GM19452 (cell line): ENCODE results near the gene SURF1.

Experiments used
- ATAC-seq: cut with Tn5 transposase; IDR thresholded peaks from one replicate; pipeline ENCODE4 v1.9.1; 2021; ENCODE audit not compliant: unreplicated experiment

Gene SURF1

DNA sequence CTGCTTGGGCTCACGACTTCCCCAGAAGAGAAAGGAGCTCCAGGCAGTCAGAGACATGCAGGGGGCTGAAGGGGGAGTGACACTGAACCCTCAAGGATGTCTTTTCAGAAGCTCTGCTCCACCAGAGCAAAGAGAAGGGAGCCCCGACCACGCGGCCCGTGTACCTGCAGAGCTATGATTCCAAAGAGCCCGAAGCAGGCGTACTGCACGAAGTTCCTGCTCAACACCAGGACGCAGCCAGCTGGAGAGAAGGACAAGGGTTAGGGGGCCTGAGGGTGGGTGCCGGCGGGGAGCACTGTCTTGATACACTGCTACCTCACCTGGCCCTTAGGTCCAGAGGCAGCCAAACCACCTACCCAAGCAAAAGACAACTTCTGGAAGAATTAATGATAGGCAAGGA is 10.1 kb upstream of the SURF1 start:
- no peak for ATAC-seq

DNA sequence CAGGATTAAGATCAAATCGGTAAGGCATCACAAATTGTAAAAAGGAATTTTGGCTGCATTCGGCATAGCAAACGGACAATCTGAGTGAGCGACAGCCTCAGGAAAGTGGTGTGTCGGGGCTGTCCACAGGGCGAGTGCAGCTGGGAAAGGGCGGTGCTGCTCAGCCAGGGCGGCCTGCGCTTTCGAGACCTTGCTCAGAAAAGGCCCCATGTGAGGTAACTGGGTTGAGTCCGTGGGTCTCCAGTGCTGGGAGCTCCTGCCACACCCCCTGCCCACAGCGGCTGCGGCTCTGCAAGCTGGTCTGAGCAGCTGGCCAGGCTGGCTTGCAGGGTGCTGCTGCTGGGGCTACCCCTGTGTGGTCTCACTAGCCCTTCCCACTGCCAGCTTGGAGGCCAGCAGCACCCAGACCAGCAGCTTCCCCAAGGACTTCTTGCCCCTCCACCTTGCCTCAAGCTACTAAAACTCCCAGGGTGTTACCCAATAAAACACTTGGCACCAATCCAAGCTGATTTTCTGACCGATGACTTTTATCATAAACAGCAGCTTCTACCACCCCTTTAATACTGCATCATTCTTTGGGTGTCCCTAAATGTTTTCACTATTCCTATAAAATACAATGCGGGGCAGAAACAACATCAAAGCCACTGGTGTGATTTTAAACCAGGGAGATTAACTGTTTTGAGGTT is 6.2 kb upstream of the SURF1 start:
- ATAC-seq = no peak

DNA sequence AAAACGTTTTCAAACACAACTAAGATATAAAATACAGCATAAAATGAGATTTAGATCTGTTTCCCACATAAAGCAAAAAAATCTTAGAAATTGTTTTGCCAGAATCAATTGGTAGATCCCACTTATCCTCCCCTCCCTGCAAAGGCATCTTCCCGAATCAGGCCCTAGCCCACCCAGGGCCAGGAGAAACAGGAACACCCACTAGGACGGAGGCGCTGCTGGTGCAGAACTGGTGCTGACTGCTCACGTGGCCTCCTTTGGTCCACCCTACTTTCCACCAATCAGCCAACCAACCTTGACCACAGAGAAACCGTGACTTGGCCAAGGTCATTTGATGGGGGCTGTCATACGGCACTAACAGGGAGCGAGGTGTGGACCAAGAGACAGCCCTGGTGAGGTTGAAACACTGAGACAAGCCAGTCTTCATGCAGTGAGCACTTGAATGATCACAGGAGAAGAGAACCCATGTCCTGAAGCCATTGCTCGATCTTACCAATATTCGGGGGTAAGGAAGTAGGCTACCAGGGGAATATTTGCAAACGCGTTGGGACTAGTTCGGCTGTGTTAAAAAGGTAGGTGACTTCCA is 5.3 kb upstream of the SURF1 start:
- ATAC-seq = no peak

DNA sequence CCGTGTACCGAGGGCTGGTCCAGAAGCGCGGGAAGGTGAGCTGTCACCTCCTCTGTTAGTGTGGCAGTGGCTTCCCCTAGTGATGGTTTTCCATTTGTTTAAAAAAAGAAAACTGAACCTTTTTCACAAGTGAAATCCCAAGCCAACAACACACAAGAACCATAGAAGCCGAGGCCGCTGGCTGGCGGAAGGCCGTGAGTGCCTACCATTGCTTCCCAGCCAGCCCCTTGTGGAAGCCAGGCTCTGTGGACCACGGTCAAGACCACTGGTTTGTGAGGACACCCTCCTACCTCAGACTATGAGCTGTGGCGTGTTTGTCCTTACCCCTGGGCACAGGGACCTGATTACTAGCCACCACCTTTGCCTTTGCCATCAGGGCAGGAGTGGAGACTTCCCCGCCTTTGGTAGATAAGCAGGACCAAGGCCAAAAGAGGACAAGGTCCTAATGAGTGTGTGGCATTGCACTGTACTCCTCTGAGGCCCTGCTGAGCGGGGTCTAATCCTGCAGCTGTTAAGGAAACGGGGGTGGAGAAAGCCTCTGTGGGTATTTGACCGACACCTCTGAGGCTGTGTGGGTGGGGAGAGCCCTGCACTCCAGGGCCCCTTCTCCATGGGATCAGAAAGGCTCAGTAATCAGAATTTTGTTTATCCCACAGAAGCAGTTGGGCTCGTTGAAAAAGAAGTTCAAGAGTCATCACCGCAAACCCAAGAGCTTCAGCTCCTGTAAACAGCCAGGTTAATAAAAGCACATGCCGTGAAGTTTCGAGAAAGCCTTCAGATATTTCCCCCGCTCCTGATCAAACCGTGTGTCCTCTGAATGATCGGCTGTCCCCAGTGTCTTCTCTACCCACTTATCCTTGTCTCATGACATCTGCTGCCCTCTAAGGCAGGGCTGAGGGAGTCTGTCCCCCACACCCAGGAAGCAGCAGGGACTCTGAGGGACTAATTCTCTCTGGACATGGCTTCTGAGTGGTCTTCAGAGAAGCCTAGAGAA is 4.4 kb upstream of the SURF1 start:
- no peak for ATAC-seq

DNA sequence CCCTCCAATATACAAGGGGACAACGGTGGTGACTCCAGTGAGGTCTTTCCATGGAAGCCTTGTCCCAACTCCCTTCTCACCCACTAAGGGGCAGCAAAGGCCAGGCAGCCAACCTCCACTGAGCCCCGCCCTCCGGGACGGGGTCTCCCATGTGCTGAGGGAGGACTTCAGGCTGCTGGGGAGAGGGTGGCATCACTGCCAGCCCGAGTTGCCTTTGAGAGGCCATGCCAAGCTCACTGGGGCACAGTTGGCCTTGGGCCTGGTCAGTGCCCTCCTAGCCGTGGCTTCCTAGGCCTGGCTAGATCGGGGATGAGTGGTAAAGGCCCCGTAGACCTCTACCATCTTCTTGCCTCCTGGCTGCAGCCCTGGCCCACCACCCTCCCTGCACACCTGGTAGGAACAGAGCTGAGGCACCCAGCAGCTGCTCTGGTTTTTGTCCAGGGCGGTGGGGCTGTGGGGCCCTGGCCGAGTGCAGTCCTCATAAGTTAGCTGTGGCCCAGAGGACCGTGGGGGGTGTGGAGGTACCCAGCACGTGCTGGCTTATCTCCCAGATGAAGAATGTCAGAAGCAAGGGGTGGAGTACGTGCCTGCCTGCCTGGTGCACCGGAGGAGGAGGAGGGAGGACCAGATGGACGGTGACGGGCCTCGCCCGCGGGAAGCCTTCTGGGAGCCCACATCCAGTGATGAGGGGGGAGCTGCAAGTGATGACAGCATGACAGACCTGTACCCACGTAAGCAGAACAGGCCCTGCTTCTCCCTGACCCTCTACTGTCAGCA is 3.3 kb upstream of the SURF1 start:
- no peak for ATAC-seq

DNA sequence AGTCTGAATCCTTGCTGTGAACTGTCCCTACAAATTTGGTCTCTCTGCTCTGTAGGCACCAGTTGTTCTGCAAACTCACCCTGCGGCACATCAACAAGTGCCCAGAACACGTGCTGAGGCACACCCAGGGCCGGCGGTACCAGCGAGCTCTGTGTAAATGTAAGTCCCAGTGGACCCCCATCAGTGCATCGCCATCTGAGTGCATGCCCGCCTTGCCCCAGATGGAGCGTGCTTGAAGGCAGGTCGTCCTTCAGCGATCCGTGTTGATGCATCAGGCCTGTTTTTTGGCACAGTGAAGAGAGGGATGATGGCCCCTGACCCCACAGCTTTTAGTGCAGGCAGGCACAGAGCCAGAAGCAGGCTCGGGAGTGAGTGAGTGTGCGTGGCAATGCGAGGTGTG is 1.4 kb upstream of the SURF1 start:
- no peak for ATAC-seq

DNA sequence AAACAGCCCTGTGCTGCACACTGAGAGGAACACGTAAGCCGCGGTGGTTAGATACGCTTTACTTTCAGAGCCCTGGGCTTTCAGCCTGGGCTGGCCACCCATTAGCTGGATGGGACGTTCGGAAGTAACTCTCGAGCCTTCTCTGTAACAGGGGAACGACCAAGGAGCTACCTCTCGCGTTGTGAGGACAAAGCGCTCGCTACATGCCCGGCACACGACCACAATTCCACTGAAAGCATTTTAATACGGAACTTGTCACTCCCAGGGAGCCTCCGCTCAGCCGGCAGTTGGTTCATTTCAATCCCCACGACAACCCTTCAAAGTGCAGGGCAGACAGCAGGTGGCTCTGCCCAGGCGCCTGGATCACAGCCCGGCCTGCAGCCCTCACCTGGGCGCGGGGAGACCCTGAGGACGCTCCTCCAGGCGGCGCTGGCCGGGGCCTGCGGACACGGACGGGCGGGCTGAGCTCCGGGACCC is 368 bp downstream of the SURF1 start:
- peak; percentile 31 for ATAC-seq

DNA sequence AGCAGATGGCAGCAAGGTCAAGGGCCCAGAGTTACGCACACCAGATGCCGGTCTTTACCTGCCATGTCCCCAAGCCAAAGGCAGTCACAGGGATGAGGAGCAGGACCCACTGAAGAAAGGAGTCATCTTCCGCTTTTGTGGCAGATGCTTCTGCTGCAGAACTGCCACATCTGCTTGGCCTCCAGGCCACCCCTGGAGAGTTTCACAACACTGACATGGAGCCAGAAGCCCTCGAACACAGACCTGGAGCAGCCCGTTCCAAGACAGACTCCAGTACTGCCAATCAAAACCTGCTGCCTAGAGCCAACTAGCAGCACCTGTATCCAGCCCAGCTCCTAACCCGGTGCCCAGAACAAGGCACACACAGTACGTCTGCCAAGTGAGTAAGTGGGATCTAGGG is 1.5 kb downstream of the SURF1 start:
- no peak for ATAC-seq

DNA sequence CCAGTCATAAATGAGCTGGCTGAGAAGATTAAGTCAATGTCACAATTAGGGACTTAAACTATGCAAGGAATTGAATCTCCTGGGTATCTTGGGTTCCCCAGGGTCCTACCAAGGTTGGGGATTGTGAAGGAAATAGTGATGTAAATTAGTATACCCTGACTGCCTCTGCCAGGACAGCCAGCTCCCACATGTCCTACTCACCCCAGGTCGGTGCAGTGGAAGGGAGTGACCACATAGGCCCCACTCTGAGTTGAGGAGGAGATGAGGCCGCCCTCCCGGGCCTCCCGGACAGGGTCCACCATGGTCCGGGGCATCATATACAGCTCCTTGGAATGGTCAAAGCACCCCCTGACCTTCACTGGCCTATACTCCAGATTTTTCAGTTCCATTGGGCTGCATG is 2.7 kb downstream of the SURF1 start:
- no peak for ATAC-seq

DNA sequence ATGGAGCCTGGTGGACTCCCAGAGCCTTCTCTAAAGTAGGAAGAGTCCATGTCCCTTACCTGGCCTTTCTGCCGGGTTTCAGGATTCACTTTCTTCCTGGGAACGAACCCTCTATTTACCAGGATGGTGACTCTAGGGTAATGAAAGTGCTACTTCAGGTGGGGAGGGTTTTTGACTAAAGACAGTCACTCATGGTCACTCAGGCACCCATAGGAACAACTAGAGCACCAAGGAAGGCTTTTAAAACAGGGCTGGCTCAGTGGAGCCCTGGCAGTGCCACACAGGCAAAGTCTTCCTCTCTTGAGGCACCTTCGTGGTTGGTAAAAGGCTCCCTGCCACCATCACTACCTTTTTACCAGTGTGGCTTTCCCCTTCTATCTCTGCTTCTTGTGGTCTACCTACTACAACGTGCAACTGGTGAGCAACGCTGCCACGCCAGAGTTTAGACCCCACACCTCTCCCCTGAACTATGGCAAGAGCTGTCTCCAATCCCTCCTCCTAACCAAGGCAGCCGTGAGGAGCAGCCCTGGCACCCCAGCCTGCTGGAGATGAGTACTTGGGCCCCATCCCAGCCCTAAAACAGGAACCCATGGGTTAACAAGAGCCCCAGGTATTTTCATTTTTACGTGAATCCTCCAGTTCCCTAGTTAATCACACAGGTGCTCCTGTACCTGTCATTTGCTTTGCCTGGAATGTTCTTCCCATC is 3.5 kb downstream of the SURF1 start:
- ATAC-seq = no peak

DNA sequence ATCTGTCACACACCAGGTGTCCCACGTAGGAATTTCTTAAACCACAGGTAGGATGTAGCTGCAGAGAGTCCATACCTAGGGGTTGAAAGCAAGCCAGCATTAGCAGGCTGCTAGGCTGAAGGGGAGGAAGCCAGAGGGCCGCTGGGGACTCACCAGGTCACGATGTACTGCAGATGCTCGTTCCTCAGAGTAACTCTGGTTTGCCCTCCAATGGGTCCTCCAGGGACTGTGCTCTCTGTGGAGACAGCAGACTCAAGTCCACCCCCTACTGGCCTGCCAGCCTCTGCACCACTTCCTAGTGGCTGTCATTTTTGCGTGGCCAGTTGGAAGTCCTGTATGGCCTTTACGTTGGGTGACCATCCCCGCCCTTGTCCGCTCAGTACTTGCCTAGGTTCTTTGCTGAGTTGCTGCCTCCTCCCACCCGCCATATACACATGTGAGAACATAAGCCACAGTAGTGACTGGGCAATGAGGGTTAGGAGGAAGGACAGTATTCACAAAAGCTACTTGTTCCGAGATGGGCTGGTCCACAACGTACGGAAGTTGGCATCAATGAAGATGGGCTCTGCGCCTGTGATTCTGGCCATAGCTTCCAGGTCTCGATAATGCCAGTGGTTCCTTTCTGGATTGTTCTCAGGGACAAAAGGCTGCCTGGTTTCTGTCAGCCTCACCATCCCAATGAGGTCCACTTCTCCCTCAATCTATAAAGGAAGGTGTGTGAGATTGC is 4.2 kb downstream of the SURF1 start:
- no peak for ATAC-seq

DNA sequence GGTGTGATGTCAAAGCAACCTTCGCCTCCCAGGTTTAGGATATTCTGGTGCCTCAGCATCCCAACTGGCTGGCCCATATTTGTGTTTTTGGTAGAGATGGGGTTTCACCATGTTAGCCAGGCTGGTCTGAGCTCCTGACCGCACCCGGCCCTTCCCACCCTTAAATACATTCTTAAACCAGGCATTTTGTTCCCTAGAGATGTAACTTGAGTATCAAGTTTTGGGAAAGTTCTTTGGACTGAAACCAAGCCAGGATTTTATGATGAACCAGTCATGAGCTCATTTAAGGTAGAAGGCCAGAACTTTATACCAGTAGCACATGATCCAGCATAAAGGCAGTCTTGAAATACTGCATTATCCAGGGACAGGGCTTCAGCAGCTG is 4.8 kb downstream of the SURF1 start:
- ATAC-seq = no peak

DNA sequence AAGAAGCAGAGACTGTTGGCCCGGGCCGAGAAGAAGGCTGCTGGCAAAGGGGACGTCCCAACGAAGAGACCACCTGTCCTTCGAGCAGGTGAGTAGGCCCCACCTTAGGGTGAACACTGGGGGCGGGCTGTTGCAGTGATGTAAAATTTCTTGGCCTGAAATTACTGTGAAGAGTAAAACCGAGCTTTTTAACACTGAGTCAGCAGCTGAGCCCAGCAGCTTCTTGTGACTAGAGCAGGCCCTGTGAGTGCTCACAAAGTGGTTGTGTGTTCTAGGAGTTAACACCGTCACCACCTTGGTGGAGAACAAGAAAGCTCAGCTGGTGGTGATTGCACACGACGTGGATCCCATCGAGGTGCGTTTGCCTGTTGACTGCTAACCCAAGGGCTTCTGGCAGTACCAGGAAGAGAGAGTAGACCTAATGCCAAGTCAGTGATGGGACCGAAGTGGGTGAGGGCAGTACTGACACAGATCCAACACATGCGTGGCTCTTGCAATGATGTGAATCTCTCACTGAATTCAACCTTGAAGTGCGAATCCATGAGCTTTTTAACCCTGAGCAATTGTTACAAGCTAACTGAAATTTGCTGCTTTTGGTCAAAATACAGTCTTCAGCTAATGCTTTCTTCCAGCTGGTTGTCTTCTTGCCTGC is 6.2 kb downstream of the SURF1 start:
- no peak for ATAC-seq

DNA sequence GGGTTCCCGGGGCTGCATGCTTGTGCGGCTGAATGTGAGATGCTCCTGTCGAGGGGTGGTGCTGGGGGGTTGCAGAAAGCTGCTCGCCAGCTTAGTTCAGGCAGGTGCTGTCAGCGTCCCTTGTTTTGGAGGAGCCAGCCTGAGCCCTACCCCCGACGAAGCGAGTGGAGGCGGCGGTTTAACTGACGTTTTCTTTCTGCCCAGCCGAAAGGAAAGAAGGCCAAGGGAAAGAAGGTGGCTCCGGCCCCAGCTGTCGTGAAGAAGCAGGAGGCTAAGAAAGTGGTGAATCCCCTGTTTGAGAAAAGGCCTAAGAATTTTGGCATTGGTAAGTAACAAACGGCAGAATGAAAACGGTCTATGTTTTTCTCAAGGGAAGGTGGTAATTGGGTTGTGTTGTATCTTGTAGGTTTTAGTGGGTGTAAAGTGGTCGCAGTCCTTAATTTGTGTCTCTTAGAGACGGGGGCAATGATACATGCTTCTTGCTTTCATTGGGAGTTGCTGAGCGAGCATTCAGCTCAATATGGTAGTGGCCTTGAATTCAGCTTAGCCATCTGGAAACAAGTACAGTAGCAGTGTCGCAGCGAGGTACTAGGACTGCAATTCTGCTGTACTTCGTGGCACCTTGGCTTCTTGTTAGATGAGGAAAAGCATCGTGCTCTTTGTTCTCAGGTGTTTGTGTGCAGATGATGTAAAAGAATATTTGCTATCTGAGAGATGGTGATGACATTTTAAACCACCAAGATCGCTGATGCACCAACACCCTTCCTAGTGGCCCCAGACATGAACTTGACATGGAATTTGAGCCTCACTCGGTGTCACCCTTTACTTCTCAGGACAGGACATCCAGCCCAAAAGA is 7.3 kb downstream of the SURF1 start:
- ATAC-seq = no peak

DNA sequence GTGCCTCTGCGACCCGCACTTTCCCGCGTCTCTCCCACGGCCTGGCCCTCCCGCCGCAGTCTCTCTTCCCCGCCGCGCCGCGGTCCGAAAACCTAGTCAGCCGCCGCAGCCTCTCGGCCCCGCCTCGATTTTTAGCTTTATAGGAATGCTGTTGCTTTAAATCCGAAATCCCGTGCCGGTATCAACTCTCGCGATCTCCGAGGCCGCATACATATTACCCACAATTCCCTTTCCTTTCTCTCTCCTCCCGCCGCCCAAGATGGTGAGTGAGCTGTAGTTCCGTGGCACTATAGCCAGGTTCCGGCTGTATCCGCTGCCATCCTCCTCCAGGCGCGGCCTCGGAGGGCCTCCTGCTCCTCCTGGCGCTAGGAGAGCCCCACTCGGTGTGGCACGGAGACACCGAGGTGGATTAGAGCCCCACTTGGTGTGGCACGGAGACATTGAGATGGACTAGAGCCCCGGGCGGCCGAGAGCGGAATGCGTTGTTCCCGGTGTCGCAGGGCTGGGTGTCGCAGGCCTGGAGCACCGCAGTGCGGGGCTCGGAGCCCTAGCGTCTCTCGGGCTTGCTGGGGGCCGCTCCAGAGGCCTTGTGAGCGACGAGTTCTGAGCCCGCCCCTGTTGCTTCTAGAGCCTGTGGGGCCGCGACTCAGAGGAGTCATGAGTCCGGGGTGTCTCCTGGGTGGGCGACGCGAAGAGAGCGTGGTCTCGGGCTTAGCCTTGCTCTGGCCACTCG is 8.1 kb downstream of the SURF1 start, which contains the start of the genes MED22 and RPL7A:
Gene MED22, minus strand, starts transcription at position 147 of the 733 bp plus-strand sequence. CDS start 1,469 bp downstream, outside the sequence.
Gene RPL7A, plus strand, starts transcription at position 234 of the 733 bp plus-strand sequence. Its CDS starts 26 bp downstream, at position 260.
- ATAC-seq = peak; percentile 68

DNA sequence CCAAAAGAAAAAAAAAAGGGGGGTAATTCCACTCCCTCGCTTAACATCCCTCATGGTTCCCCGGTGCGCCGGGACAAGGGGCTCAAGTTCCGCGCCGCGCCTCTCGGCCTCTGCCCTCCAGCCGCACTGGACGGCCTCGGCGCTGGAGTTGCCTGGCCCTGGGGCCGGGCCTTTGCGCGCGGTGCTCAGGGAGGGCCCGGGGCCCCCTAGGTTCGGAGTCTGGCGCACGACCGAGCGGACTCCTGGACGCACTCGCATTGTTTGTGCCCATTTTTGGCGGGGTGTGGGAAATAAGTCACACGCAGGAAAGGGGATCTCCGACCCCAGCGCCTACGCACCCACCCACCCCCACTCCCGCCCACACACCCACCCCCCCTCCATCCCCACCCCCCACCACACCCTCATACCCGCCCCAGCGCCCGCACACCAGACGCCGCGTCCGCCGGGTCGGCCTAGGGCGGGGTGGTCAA is 8.7 kb downstream of the SURF1 start:
- ATAC-seq = peak; percentile 31
